Loucy (cell line): ENCODE data around the gene MARCKS.

Experiments used
- H2AFZ ChIP-seq: fragments of 200-600 bp; sonication (generic); 2 replicates; pipeline ENCODE4 v1.6.0; 2016; ENCODE audit warnings: antibody characterized with exemption, mild to moderate bottlenecking, low read length, moderate library complexity
- H3F3A ChIP-seq: fragments of 200-600 bp; 2 replicates; pipeline ENCODE4 v1.6.0; 2016; ENCODE audit warnings: antibody characterized with exemption, low read depth, mild to moderate bottlenecking
- H3K27me3 ChIP-seq: fragments of 200-600 bp; sonication (generic); 2 replicates; pipeline ENCODE4 v1.6.1; 2014; ENCODE audit warnings: low read length, mild to moderate bottlenecking; ENCODE audit not compliant: insufficient read depth, poor library complexity, severe bottlenecking
- H3K36me3 ChIP-seq: fragments of 200-600 bp; sonication (generic); 2 replicates; pipeline ENCODE4 v1.6.1; 2016; ENCODE audit warnings: low read length; ENCODE audit not compliant: insufficient read depth
- H3K4me1 ChIP-seq: fragments of 200-600 bp; sonication (generic); 2 replicates; pipeline ENCODE4 v1.5.1; 2014; ENCODE audit warnings: low read length, mild to moderate bottlenecking; ENCODE audit not compliant: insufficient read depth, poor library complexity, severe bottlenecking
- H3K4me2 ChIP-seq: fragments of 200-600 bp; sonication (generic); 2 replicates; pipeline ENCODE4 v1.6.0; 2014; ENCODE audit warnings: antibody characterized with exemption, low read length, low read depth, mild to moderate bottlenecking; ENCODE audit not compliant: poor library complexity, severe bottlenecking
- H3K4me3 ChIP-seq: fragments of 200-600 bp; sonication (generic); 2 replicates; pipeline ENCODE4 v1.5.1; 2014; ENCODE audit warnings: low read length, mild to moderate bottlenecking, mixed read lengths; ENCODE audit not compliant: poor library complexity, severe bottlenecking
- H3K79me2 ChIP-seq: fragments of 200-600 bp; sonication (generic); 2 replicates; pipeline ENCODE4 v1.6.1; 2014; ENCODE audit warnings: low read length; ENCODE audit not compliant: insufficient read depth
- H3K9ac ChIP-seq: fragments of 200-600 bp; sonication (generic); 2 replicates; pipeline ENCODE4 v1.6.0; 2014; ENCODE audit warnings: mild to moderate bottlenecking, low read depth, low read length, moderate library complexity; ENCODE audit not compliant: poor library complexity, severe bottlenecking
- H3K9me2 ChIP-seq: fragments of 200-600 bp; sonication (generic); replicated peaks from 2 replicates; pipeline ENCODE4 v1.6.1; 2016; ENCODE audit warnings: low read depth, low read length, mixed read lengths
- H3K9me3 ChIP-seq: fragments of 200-600 bp; sonication (generic); 2 replicates; pipeline ENCODE4 v1.6.1; 2014; ENCODE audit warnings: mild to moderate bottlenecking, antibody characterized with exemption, low read length, low read depth; ENCODE audit not compliant: insufficient read depth
- H4K20me1 ChIP-seq: fragments of 200-600 bp; sonication (generic); 2 replicates; pipeline ENCODE4 v1.6.0; 2014; ENCODE audit warnings: antibody characterized with exemption, low read length, mild to moderate bottlenecking; ENCODE audit not compliant: insufficient read depth, poor library complexity, severe bottlenecking
- CTCF ChIP-seq: fragments of 200-600 bp; sonication (generic); conservative IDR thresholded peaks from 2 replicates; pipeline ENCODE4 v1.5.1; 2014; ENCODE audit warnings: mild to moderate bottlenecking, antibody characterized with exemption, low read length
- EZH2phosphoT487 ChIP-seq: fragments of 200-600 bp; IDR thresholded peaks from 2 replicates; pipeline ENCODE4 v1.6.1; 2018; ENCODE audit warnings: antibody characterized with exemption, mild to moderate bottlenecking, moderate library complexity, borderline replicate concordance

Gene MARCKS

GRCh38 chr6:113848811-113849210, 8.3 kb upstream of the MARCKS start:
- Histone ChIP-seq H3K4me3 (no peak overlapping the region), H3F3A (no peaks in the 10 kb centered on the region), H3K27me3 (no peaks in the 10 kb centered on the region), H3K9me3 (no peaks in the 10 kb centered on the region), H3K4me2 (no peak overlapping the region), H3K79me2 (no peaks in the 10 kb centered on the region), H3K36me3 (no peaks in the 10 kb centered on the region), H4K20me1 (no peaks in the 10 kb centered on the region), H2AFZ (no peak overlapping the region), H3K9ac (no peak overlapping the region), H3K9me2 (no peaks in the 10 kb centered on the region), H3K4me1 (no peaks in the 10 kb centered on the region)
- TF ChIP-seq EZH2phosphoT487, result no peak
- TF ChIP-seq CTCF, result no peak

GRCh38 chr6:113853252-113853651, 3.9 kb upstream of the MARCKS start:
- no peak overlapping the region for H3K9ac ChIP-seq
- no peaks in the 10 kb centered on the region for H3K36me3 ChIP-seq
- no peak overlapping the region for H3K4me3 ChIP-seq
- no peak overlapping the region for H2AFZ ChIP-seq
- no peaks in the 10 kb centered on the region for H3K9me2 ChIP-seq
- TF ChIP-seq EZH2phosphoT487 (no peak), CTCF (no peak)
- H3K27me3 ChIP-seq, result no peaks in the 10 kb centered on the region
- H3K9me3 ChIP-seq, result no peaks in the 10 kb centered on the region
- no peaks in the 10 kb centered on the region for H3F3A ChIP-seq
- H3K4me1 ChIP-seq, result no peaks in the 10 kb centered on the region
- H3K79me2 ChIP-seq, result no peaks in the 10 kb centered on the region
- no peak overlapping the region for H3K4me2 ChIP-seq
- no peaks in the 10 kb centered on the region for H4K20me1 ChIP-seq

- H3K4me3 ChIP-seq, result no peak overlapping the region
- H3F3A ChIP-seq, result no peaks in the 10 kb centered on the region
- TF ChIP-seq CTCF, result no peak
Measured at GRCh38 chr6:113854531-113855499, 2.3 kb upstream of the MARCKS start.

More at GRCh38 chr6:113854531-113855499, 2.3 kb upstream of the MARCKS start:
- no peaks in the 10 kb centered on the region for H3K9me3 ChIP-seq
- H3K9ac ChIP-seq, result no peak overlapping the region
- H3K9me2 ChIP-seq, result no peaks in the 10 kb centered on the region
- no peaks in the 10 kb centered on the region for H3K79me2 ChIP-seq
- H3K4me1 ChIP-seq, result no peaks in the 10 kb centered on the region
- no peak overlapping the region for H3K4me2 ChIP-seq
- H2AFZ ChIP-seq, result no peak overlapping the region
- H3K27me3 ChIP-seq, result no peaks in the 10 kb centered on the region
- no peaks in the 10 kb centered on the region for H3K36me3 ChIP-seq
- no peaks in the 10 kb centered on the region for H4K20me1 ChIP-seq
